Measurements from ENCODE around the gene DDX6. TPM values are rescaled to one million over a fixed set of nuclear protein-coding genes. Genes with fewer than 3 reads are reported as not detected.
A peak's percentile ranks its signal among the peaks of the same experiment; 100 is the strongest.
"Not testable (repeated sequence)": the region's sequence is repeated elsewhere in the genome, so short reads cannot be mapped to it uniquely, and the experiment has no call there.

DDX6 gene
- total RNA-seq, 1 donor from 2014 or later, result 189 TPM

GRCh38 chr11:118785362-118785761, 5.6 kb downstream of the DDX6 start:
- no peak overlapping the region for H3K27ac Mint-ChIP-seq
- peaks cover 27% of the 10 kb centered on the region for H3K4me1 Mint-ChIP-seq
- H3K4me3 Mint-ChIP-seq, result no peak overlapping the region
- no peaks in the 10 kb centered on the region for H3K9me3 Mint-ChIP-seq
- TF ChIP-seq CTCF (IDR thresholded peaks at IDR 0.05; ENCODE audit: unreplicated experiment), result no peak
- H3K27me3 Mint-ChIP-seq (ENCODE audit: low read depth), result no peaks in the 10 kb centered on the region
- peaks cover 13% of the 10 kb centered on the region for H3K36me3 Mint-ChIP-seq
- DNase-seq (ENCODE audit: low spot score in 2 of 2, unreplicated experiment in 2 of 2), result no peak

- Mint-ChIP-seq H3K36me3 (peaks cover 21% of the 10 kb centered on the region), H3K27ac (no peak overlapping the region), H3K4me1 (peaks cover 18% of the 10 kb centered on the region), H3K4me3 (no peak overlapping the region), H3K27me3 (ENCODE audit: low read depth) (no peaks in the 10 kb centered on the region), H3K9me3 (no peaks in the 10 kb centered on the region)
- DNase-seq (ENCODE audit: low spot score in 2 of 2, unreplicated experiment in 2 of 2), result no peak
- no peak for TF ChIP-seq CTCF (IDR thresholded peaks at IDR 0.05; ENCODE audit: unreplicated experiment)
These were observed 7.1 kb downstream of the DDX6 start for GRCh38 chr11:118783724-118784495.

- H3K9me3 Mint-ChIP-seq; DNase-seq (ENCODE audit: low spot score in 2 of 2, unreplicated experiment in 2 of 2); H3K27ac Mint-ChIP-seq; H3K4me3 Mint-ChIP-seq; H3K27me3 Mint-ChIP-seq (ENCODE audit: low read depth): not testable (repeated sequence)
- H3K36me3 Mint-ChIP-seq, result peaks cover 24% of the 10 kb centered on the region
- H3K4me1 Mint-ChIP-seq, result peaks cover 15% of the 10 kb centered on the region
These were observed 7.6 kb downstream of the DDX6 start for GRCh38 chr11:118783324-118783723.

- H3K9me3 Mint-ChIP-seq, result no peaks in the 10 kb centered on the region
- peaks cover 41% of the 10 kb centered on the region for H3K36me3 Mint-ChIP-seq
- no peak for DNase-seq (ENCODE audit: low spot score in 2 of 2, unreplicated experiment in 2 of 2)
- no peak overlapping the region for H3K27ac Mint-ChIP-seq
- H3K4me3 Mint-ChIP-seq, result no peak overlapping the region
- no peaks in the 10 kb centered on the region for H3K4me1 Mint-ChIP-seq
- H3K27me3 Mint-ChIP-seq (ENCODE audit: low read depth), result no peaks in the 10 kb centered on the region
- TF ChIP-seq CTCF (IDR thresholded peaks at IDR 0.05; ENCODE audit: unreplicated experiment), result no peak
These were observed 12.1 kb downstream of the DDX6 start for GRCh38 chr11:118778898-118779297.

- H3K9me3 Mint-ChIP-seq, result no peaks in the 10 kb centered on the region
- peaks cover 39% of the 10 kb centered on the region for H3K36me3 Mint-ChIP-seq
- DNase-seq (ENCODE audit: low spot score in 2 of 2, unreplicated experiment in 2 of 2), result no peak
- peaks cover 20% of the 10 kb centered on the region for H3K4me1 Mint-ChIP-seq
- no peak for TF ChIP-seq CTCF (IDR thresholded peaks at IDR 0.05; ENCODE audit: unreplicated experiment)
- no peaks in the 10 kb centered on the region for H3K27me3 Mint-ChIP-seq (ENCODE audit: low read depth)
- peak overlapping the region; percentile 39 for H3K27ac Mint-ChIP-seq
- H3K4me3 Mint-ChIP-seq, result no peak overlapping the region
These were observed 16.9 kb downstream of the DDX6 start for GRCh38 chr11:118774032-118774431.

- H3K4me3 Mint-ChIP-seq, result no peak overlapping the region
- no peak for TF ChIP-seq CTCF (IDR thresholded peaks at IDR 0.05; ENCODE audit: unreplicated experiment)
- no peak for DNase-seq (ENCODE audit: low spot score in 2 of 2, unreplicated experiment in 2 of 2)
- no peaks in the 10 kb centered on the region for H3K27me3 Mint-ChIP-seq (ENCODE audit: low read depth)
- no peaks in the 10 kb centered on the region for H3K9me3 Mint-ChIP-seq
- peak overlapping the region; percentile 76 for H3K27ac Mint-ChIP-seq
- peaks cover 20% of the 10 kb centered on the region for H3K4me1 Mint-ChIP-seq
- peaks cover 41% of the 10 kb centered on the region for H3K36me3 Mint-ChIP-seq
These were observed 19.2 kb downstream of the DDX6 start for GRCh38 chr11:118771547-118772288.
